Measurements from ENCODE around the gene MYLK3.
"Not testable (repeated sequence)": the region's sequence is repeated elsewhere in the genome, so short reads cannot be mapped to it uniquely, and the experiment has no call there.

Gene MYLK3

DNA sequence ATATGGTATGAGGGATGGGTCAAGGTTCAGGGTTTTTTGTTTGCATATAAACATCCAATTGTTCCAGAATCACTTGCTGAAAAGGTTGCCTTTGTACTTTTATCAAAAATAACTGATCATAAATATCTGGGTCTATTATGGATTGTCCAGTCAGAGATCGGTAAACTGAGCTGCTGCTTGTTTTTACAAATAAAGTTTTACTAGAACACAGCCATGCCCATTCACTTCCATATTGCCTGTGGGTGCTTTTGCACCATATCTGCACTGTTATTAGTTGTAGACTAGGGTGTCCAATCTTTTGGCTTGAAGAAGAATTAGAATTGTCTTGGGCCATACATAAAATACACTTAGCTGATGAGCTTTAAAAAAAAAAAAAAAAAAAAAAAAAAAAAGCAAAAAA, 70.2 kb downstream of the MYLK3 start:
- peaks cover 48% of the 10 kb centered on the region for H3K36me3 ChIP-seq (ENCODE audit: control insufficient read depth, insufficient read depth, low read length)
- H3K4me1 ChIP-seq (ENCODE audit: control insufficient read depth, insufficient read depth, low read length, poor library complexity, severe bottlenecking); H3K27me3 ChIP-seq (replicated peaks; ENCODE audit: control insufficient read depth, insufficient read depth, low read length, poor library complexity, severe bottlenecking); H3K27ac ChIP-seq (ENCODE audit: insufficient read depth, low read length, poor library complexity, severe bottlenecking); H3K4me3 ChIP-seq (ENCODE audit: insufficient read depth, low read depth, low read length, poor library complexity, severe bottlenecking); H3K9me3 ChIP-seq (ENCODE audit: control insufficient read depth, low read length); DNase-seq: not testable (repeated sequence)

DNA sequence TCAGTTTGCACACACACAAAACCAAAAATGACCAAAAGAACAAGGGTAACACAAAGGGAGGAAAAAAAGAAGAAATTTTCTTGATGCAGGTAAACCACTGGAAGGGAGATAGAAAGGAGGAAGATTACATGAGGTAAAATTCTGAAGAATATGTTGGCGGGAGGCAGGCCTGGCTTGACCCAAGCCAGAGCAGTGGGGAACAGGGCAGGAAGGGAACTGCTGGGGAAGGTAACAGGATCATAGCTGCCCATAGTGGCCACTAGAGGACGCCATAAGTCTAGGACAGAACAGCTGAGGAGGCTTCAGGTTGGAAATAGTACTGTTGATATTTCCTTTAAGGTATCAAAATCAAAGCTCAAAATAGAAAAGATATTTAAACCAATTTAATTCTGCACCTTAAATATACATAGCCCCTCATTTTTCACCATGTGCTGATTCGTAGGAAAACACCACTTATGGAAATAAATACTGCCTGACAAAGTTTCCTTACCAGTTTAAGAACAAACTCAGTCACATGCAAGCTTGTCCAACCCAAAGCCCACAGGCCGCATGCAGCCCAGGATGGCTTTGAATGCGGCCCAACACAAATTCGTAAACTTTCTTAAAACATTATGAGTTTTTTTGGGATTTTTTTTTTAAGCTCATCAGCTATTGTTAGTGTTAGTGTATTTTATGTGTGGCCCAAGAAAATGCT, 74.7 kb downstream of the MYLK3 start:
- H3K27me3 ChIP-seq (replicated peaks; ENCODE audit: control insufficient read depth, insufficient read depth, low read length, poor library complexity, severe bottlenecking) = no peaks in the 10 kb centered on the region
- DNase-seq = peak; percentile 7 to 18 (median 12)
- no peaks in the 10 kb centered on the region for H3K9me3 ChIP-seq (ENCODE audit: control insufficient read depth, low read length)
- H3K4me1 ChIP-seq (ENCODE audit: control insufficient read depth, insufficient read depth, low read length, poor library complexity, severe bottlenecking) = no peaks in the 10 kb centered on the region
- H3K27ac ChIP-seq (ENCODE audit: insufficient read depth, low read length, poor library complexity, severe bottlenecking) = no peak overlapping the region
- no peak overlapping the region for H3K4me3 ChIP-seq (ENCODE audit: insufficient read depth, low read depth, low read length, poor library complexity, severe bottlenecking)
- H3K36me3 ChIP-seq (ENCODE audit: control insufficient read depth, insufficient read depth, low read length) = peaks cover 61% of the 10 kb centered on the region

DNA sequence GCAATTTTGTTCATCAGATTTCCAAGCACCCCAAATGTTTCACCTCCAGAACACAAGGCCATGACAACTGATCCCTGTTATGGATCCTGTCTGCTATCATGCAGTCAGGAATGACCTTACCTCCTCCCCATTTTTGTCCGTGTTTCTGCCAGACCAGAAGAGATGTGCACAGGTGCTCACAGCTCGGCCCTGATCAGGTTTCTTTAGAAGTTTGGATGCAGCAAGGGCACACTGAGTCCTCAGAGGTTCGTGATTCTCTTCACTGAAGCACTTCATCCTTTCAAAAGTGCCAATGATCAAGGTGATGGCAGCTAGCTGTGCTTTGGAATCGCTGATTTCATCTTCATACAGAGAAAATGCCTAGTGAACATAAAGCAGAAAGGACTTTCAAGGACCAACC, 86.0 kb downstream of the MYLK3 start:
- no peaks in the 10 kb centered on the region for H3K4me1 ChIP-seq (ENCODE audit: control insufficient read depth, insufficient read depth, low read length, poor library complexity, severe bottlenecking)
- peaks cover 40% of the 10 kb centered on the region for H3K36me3 ChIP-seq (ENCODE audit: control insufficient read depth, insufficient read depth, low read length)
- H3K27ac ChIP-seq (ENCODE audit: insufficient read depth, low read length, poor library complexity, severe bottlenecking) = no peak overlapping the region
- H3K4me3 ChIP-seq (ENCODE audit: insufficient read depth, low read depth, low read length, poor library complexity, severe bottlenecking) = no peak overlapping the region
- H3K27me3 ChIP-seq (replicated peaks; ENCODE audit: control insufficient read depth, insufficient read depth, low read length, poor library complexity, severe bottlenecking) = no peaks in the 10 kb centered on the region
- H3K9me3 ChIP-seq (ENCODE audit: control insufficient read depth, low read length) = no peaks in the 10 kb centered on the region
- no peak for DNase-seq

DNA sequence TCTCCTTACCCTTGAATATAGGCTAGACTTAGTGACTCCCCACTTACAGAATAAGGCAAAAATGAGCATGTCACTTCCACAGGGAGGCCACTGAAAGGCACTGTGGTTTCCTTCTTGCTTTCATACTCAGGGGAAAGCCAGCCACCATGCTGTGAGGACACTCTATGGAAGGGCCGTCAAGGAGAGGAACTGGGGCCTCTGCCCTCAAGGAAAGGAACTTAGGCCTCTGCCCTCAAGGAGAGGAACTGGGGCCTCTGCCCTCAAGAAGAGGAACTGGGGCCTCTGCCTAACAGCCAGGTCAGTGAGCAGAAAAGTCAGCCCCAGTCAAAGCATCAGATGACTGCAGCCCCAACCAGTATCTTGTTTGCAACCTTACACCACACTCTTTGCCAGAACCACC, 89.2 kb downstream of the MYLK3 start:
- Histone ChIP-seq H3K27me3 (replicated peaks; ENCODE audit: control insufficient read depth, insufficient read depth, low read length, poor library complexity, severe bottlenecking) (no peaks in the 10 kb centered on the region), H3K27ac (ENCODE audit: insufficient read depth, low read length, poor library complexity, severe bottlenecking) (no peak overlapping the region), H3K4me3 (ENCODE audit: insufficient read depth, low read depth, low read length, poor library complexity, severe bottlenecking) (no peak overlapping the region), H3K4me1 (ENCODE audit: control insufficient read depth, insufficient read depth, low read length, poor library complexity, severe bottlenecking) (no peaks in the 10 kb centered on the region), H3K9me3 (ENCODE audit: control insufficient read depth, low read length) (no peaks in the 10 kb centered on the region), H3K36me3 (ENCODE audit: control insufficient read depth, insufficient read depth, low read length) (peaks cover 31% of the 10 kb centered on the region)
- no peak for DNase-seq
